ENCODE results near the gene VPREB1. TPM values are rescaled to one million over a fixed set of nuclear protein-coding genes. Genes with fewer than 3 reads are reported as not detected.

The VPREB1 gene
- total RNA-seq, 6 experiments from 2014 or later, result not detected

GRCh38 chr22:22228921-22229320 lies 15.7 kb upstream of the VPREB1 start:
- DNase-seq, result no peak
- no peaks in the 10 kb centered on the region for H3K36me3 Mint-ChIP-seq (ENCODE audit: low read depth)
- H3K9me3 Mint-ChIP-seq, result no peaks in the 10 kb centered on the region
- no peak overlapping the region for H3K4me3 Mint-ChIP-seq
- H3K27me3 Mint-ChIP-seq (ENCODE audit: insufficient read depth), result peaks cover 13% of the 10 kb centered on the region; the same call in 1 of the 2 replicates
- no peak overlapping the region for H3K27ac Mint-ChIP-seq
- H3K4me1 Mint-ChIP-seq (ENCODE audit: low read depth), result peaks cover 8% of the 10 kb centered on the region
- no peak for TF ChIP-seq CTCF (IDR thresholded peaks at IDR 0.05)

DNA sequence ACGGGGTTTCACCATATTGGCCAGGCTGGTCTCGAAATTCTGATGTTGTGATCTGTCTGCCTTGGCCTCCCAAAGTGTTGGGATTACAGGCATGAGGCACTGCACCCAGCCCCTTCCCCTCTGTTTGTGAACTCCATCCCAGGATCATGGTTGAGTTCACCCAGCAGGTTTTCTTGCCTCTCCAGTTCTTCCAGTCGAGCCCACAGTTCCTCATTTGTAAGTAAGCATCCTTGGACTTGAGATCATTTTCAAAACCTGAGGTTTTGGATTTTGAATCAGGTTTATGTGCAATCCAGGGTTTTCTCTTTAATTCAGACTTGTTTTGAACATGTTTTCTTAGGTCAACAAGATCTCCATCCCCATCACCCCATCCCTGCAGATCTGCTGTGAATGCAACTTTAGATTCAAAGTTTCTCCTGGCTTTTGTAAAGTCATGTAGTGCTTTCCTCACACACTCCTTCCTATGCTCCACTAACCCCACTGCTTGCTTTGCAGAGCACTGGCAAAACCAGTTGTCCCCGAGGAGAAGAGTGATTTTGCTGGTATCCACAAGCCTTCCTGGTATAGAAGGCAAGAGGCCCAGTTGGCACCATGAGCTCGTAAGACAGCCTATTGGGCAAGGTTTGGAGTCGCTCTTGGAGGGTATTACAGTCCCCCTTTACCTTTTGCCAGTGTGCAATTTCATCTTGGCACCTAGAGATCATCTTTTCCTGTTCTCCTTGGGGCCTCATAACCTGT lies 14.7 kb upstream of the VPREB1 start:
- DNase-seq, result no peak
- TF ChIP-seq CTCF (IDR thresholded peaks at IDR 0.05), result no peak
- H3K36me3 Mint-ChIP-seq (ENCODE audit: low read depth), result no peaks in the 10 kb centered on the region
- peaks cover 8% of the 10 kb centered on the region for H3K4me1 Mint-ChIP-seq (ENCODE audit: low read depth)
- no peaks in the 10 kb centered on the region for H3K9me3 Mint-ChIP-seq
- no peak overlapping the region for H3K4me3 Mint-ChIP-seq
- H3K27me3 Mint-ChIP-seq (ENCODE audit: insufficient read depth), result peaks cover 13% of the 10 kb centered on the region; the same call in 1 of the 2 replicates
- no peak overlapping the region for H3K27ac Mint-ChIP-seq

GRCh38 chr22:22230438-22230837 lies 14.1 kb upstream of the VPREB1 start:
- peaks cover 8% of the 10 kb centered on the region for H3K4me1 Mint-ChIP-seq (ENCODE audit: low read depth)
- H3K27me3 Mint-ChIP-seq (ENCODE audit: insufficient read depth), result peaks cover 13% of the 10 kb centered on the region; the same call in 1 of the 2 replicates
- H3K4me3 Mint-ChIP-seq, result no peak overlapping the region
- H3K27ac Mint-ChIP-seq, result no peak overlapping the region
- no peaks in the 10 kb centered on the region for H3K36me3 Mint-ChIP-seq (ENCODE audit: low read depth)
- no peaks in the 10 kb centered on the region for H3K9me3 Mint-ChIP-seq
- DNase-seq, result no peak
- TF ChIP-seq CTCF (IDR thresholded peaks at IDR 0.05), result no peak

DNA sequence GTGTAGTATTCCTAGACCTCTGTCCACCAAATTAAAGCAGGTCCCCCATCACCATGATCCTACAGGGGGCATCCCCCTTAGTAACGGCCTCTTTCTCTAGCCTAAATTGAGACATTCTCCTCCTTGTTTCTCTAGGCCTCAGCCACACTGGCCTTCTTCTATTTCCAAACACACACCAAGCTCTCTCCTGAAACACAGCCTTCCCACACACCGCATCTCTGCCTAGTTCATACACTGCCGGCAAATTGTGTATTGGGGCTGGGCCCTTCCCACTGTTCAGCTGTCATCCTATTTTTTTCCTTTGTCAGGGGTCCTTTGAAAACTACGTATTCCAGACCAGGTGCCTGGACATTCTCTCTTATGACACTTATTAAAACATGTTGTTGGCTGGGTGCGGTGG lies 11.5 kb upstream of the VPREB1 start:
- H3K27me3 Mint-ChIP-seq (ENCODE audit: insufficient read depth), result peaks cover 9% of the 10 kb centered on the region
- H3K27ac Mint-ChIP-seq, result no peak overlapping the region
- no peaks in the 10 kb centered on the region for H3K4me1 Mint-ChIP-seq (ENCODE audit: low read depth)
- no peaks in the 10 kb centered on the region for H3K36me3 Mint-ChIP-seq (ENCODE audit: low read depth)
- TF ChIP-seq CTCF (IDR thresholded peaks at IDR 0.05), result no peak
- no peaks in the 10 kb centered on the region for H3K9me3 Mint-ChIP-seq
- H3K4me3 Mint-ChIP-seq, result no peak overlapping the region
- no peak for DNase-seq

- Mint-ChIP-seq H3K27me3 (ENCODE audit: insufficient read depth) (peaks cover 17% of the 10 kb centered on the region), H3K4me1 (ENCODE audit: low read depth) (no peaks in the 10 kb centered on the region), H3K36me3 (ENCODE audit: low read depth) (no peaks in the 10 kb centered on the region), H3K4me3 (no peak overlapping the region), H3K27ac (no peak overlapping the region), H3K9me3 (no peaks in the 10 kb centered on the region)
- peak; percentile 28 for DNase-seq
- peak; percentile 77 for TF ChIP-seq CTCF (IDR thresholded peaks at IDR 0.05)
Measured at GRCh38 chr22:22235558-22235957, 9.0 kb upstream of the VPREB1 start.

All from HFFc6 (cell line).